ENCODE measurements around the gene TCEA2. TPM values are rescaled to one million over a fixed set of nuclear protein-coding genes. Genes with fewer than 3 reads are reported as not detected.

Gene TCEA2
- total and polyA plus RNA-seq, 2 donors (not counting 1 experiment from before 2014, with no cell fraction given), result 17.1 to 23.9 TPM

GRCh38 chr20:64047968-64048401 lies 15.0 kb upstream of the TCEA2 start:
- Histone ChIP-seq H3K9me3 (ENCODE audit: control insufficient read depth, insufficient read depth, low read depth, low read length) (no peaks in the 10 kb centered on the region), H3K9ac (ENCODE audit: insufficient read depth, low read length) (no peak overlapping the region), H3K27ac (ENCODE audit: insufficient read depth, low read length) (no peak overlapping the region), H3K36me3 (ENCODE audit: control insufficient read depth, insufficient read depth, low read length) (no peaks in the 10 kb centered on the region), H3K4me3 (replicated peaks in 1 of 4; ENCODE audit: control extremely low read depth in 1 of 4, insufficient read depth in 1 of 4, low read depth in 3 of 4, low read length in 4 of 4) (no peak overlapping the region), H2AFZ (ENCODE audit: low read length) (no peak overlapping the region), H3K4me1 (ENCODE audit: control insufficient read depth, extremely low read depth, insufficient read depth, low read length) (no peaks in the 10 kb centered on the region), H3K79me2 (ENCODE audit: control insufficient read depth, insufficient read depth, low read length) (no peaks in the 10 kb centered on the region), H3K27me3 (ENCODE audit: control insufficient read depth, insufficient read depth, low read length) (peaks cover 11% of the 10 kb centered on the region), H4K20me1 (ENCODE audit: control insufficient read depth, extremely low read depth, insufficient read depth, low read length) (no peaks in the 10 kb centered on the region), H3K4me2 (ENCODE audit: extremely low read depth, insufficient read depth, low read length) (no peak overlapping the region)
- no peak for TF ChIP-seq EZH2 (IDR thresholded peaks at IDR 0.05; ENCODE audit: low read length, missing control alignments)
- TF ChIP-seq CTCF (conservative IDR thresholded peaks at IDR 0.05 in 1 of 2, IDR thresholded peaks at IDR 0.05 in 1 of 2; ENCODE audit: low read depth in 1 of 2, low read length in 2 of 2), result no peak
- DNase-seq (ENCODE audit: low read depth in 2 of 2), result no peak

DNA sequence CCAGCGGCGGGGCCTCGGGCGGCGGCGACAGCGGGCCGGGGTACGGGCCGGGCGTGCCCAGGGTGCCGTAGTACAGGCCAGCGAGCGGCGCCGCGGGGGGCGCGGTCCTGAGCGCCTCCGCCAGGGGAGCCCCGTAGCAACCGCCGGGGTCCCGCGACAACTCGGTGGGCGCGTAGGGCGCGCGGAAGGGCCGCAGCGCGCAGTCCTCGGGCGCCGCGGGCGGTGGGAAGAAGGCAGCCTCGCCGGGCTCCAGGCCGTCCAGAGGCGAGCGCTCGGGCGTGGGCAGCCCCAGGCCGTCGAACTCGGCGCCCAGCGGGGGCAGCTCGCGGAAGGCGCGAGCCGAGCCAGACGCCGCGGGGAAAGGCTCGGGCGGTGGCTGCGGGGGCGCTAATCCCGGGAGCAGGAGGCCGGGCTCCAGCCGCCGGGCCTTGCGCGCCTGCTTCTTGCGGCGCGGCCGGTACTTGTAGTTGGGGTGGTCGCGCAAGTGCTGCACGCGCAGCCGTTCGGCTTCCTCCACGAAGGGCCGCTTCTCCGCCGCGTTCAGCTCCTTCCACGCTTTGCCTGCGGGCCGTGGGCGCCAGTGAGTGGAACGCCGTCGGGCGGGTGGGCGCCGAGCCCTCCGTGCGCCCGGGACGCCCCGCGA lies 14.5 kb upstream of the TCEA2 start:
- Histone ChIP-seq H3K27ac (ENCODE audit: insufficient read depth, low read length) (no peak overlapping the region), H4K20me1 (ENCODE audit: control insufficient read depth, extremely low read depth, insufficient read depth, low read length) (no peaks in the 10 kb centered on the region), H3K9ac (ENCODE audit: insufficient read depth, low read length) (no peak overlapping the region), H3K36me3 (ENCODE audit: control insufficient read depth, insufficient read depth, low read length) (no peaks in the 10 kb centered on the region), H3K9me3 (ENCODE audit: control insufficient read depth, insufficient read depth, low read depth, low read length) (no peaks in the 10 kb centered on the region), H3K27me3 (ENCODE audit: control insufficient read depth, insufficient read depth, low read length) (peaks cover 11% of the 10 kb centered on the region), H3K4me3 (replicated peaks in 1 of 4; ENCODE audit: control extremely low read depth in 1 of 4, insufficient read depth in 1 of 4, low read depth in 3 of 4, low read length in 4 of 4) (no peak overlapping the region), H2AFZ (ENCODE audit: low read length) (no peak overlapping the region), H3K4me1 (ENCODE audit: control insufficient read depth, extremely low read depth, insufficient read depth, low read length) (no peaks in the 10 kb centered on the region), H3K79me2 (ENCODE audit: control insufficient read depth, insufficient read depth, low read length) (no peaks in the 10 kb centered on the region), H3K4me2 (ENCODE audit: extremely low read depth, insufficient read depth, low read length) (no peak overlapping the region)
- DNase-seq (ENCODE audit: low read depth in 2 of 2), result no peak
- no peak for TF ChIP-seq CTCF (conservative IDR thresholded peaks at IDR 0.05 in 1 of 2, IDR thresholded peaks at IDR 0.05 in 1 of 2; ENCODE audit: low read depth in 1 of 2, low read length in 2 of 2)
- TF ChIP-seq EZH2 (IDR thresholded peaks at IDR 0.05; ENCODE audit: low read length, missing control alignments), result peak; percentile 91

DNA sequence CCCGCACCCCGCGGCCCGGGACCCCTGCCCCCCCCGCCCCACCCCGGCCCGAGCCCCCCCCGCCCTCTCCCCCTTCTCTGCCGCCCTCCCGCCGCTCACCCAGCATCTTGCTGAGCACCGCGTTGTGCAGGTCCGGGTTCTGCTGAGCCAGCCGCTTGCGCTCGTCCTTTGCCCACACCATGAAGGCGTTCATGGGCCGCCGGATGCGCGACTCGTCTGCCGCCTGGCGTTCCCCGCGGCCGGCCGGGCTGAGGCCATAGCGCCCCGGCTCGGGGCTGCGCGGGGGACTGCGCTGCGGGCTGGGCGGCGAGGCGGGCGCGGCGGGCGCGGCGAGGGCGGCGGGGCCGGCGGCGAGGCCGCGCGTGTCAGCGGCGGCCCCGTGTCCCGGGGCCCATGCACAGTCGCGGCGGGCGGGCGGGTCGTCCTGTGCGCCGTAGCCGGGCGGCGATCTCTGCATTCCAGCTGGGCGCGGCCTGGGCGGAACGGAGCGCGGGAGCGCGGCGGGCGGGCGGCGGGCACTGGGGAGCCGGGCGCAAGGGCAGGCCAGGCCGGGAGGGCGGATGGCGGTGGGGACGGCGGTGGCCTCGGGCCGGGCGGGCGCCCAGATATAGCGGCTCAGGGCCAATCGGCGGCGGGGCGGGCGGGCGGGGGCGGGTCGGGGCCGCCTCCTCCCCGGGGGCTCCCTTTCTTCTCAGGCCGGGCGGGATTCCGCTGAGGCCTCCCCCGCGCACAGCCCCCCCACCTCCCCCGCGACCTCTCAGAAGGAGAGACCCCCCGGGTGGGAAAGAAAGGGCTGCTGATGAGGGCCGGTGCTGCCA lies 13.7 kb upstream of the TCEA2 start, which contains the start of gene SOX18:
Gene SOX18 (minus strand): TSS at position 580 of the 818 bp plus-strand sequence. CDS start 123 bp downstream, at position 457.
- Histone ChIP-seq H3K36me3 (ENCODE audit: control insufficient read depth, insufficient read depth, low read length) (no peaks in the 10 kb centered on the region), H3K9me3 (ENCODE audit: control insufficient read depth, insufficient read depth, low read depth, low read length) (no peaks in the 10 kb centered on the region), H3K27ac (ENCODE audit: insufficient read depth, low read length) (no peak within 1 kb of the TSS), H3K79me2 (ENCODE audit: control insufficient read depth, insufficient read depth, low read length) (no peaks in the 10 kb centered on the region), H3K4me2 (ENCODE audit: extremely low read depth, insufficient read depth, low read length) (no peak within 1 kb of the TSS), H4K20me1 (ENCODE audit: control insufficient read depth, extremely low read depth, insufficient read depth, low read length) (no peaks in the 10 kb centered on the region), H3K27me3 (ENCODE audit: control insufficient read depth, insufficient read depth, low read length) (peaks cover 11% of the 10 kb centered on the region), H3K4me3 (replicated peaks in 1 of 4; ENCODE audit: control extremely low read depth in 1 of 4, insufficient read depth in 1 of 4, low read depth in 3 of 4, low read length in 4 of 4) (no peak within 1 kb of the TSS), H3K4me1 (ENCODE audit: control insufficient read depth, extremely low read depth, insufficient read depth, low read length) (no peaks in the 10 kb centered on the region), H2AFZ (ENCODE audit: low read length) (no peak within 1 kb of the TSS), H3K9ac (ENCODE audit: insufficient read depth, low read length) (no peak within 1 kb of the TSS)
- TF ChIP-seq EZH2 (IDR thresholded peaks at IDR 0.05; ENCODE audit: low read length, missing control alignments) (peak; percentile 14), CTCF (conservative IDR thresholded peaks at IDR 0.05 in 1 of 2, IDR thresholded peaks at IDR 0.05 in 1 of 2; ENCODE audit: low read depth in 1 of 2, low read length in 2 of 2) (no peak)
- DNase-seq (ENCODE audit: low read depth in 2 of 2), result peak; percentile 26 to 36

Measured in fibroblast of lung (primary cell).